ENCODE data around the gene GPR18. TPM values are rescaled to one million over a fixed set of nuclear protein-coding genes. Genes with fewer than 3 reads are reported as not detected.

The GPR18 gene
- total and polyA plus RNA-seq, 9 of the 15 experiments (the other 6 are each of a cell fraction or from before 2014, with no cell fraction given), result 0.75 TPM; not detected in 8

DNA sequence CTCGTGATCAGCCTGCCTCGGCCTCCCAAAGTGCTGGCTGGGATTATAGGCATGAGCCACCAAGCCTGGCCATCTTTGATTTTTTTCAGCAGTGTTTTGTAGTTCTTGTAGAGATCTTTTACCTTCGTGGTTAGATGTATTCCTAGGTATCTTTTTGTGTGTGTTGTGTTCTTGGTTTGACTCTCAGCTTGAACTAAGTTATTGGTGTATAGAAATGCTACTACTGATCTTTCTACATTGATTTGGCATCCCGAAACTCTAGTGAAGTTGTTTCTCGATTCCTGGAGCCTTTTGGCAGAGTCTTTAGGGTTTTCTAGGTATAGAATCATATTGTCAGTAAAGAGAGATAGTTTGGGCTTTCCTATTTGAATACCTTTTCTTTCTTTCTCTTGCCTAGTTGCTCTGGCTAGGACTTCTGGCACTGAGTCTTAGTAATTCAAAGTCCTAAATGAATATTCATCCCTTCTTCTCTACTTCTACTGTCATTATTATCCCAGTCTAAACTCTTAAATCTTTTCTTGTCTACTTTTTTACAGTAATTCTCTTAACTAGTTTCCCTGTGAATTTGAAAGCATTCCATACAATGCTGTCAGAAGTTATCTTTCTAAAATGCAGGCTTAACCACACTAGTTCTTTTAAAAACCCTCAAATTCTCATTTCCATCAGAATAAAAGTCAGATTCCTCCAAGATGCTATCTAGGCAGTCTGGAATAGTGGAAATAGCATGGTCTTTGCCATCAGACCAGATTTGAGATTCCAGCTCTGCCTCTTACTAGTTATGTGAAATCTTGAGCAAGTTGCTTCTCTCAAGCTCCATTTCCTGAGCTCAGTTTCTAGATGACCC is 7.0 kb downstream of the GPR18 start:
- TF ChIP-seq, protein P1, sequence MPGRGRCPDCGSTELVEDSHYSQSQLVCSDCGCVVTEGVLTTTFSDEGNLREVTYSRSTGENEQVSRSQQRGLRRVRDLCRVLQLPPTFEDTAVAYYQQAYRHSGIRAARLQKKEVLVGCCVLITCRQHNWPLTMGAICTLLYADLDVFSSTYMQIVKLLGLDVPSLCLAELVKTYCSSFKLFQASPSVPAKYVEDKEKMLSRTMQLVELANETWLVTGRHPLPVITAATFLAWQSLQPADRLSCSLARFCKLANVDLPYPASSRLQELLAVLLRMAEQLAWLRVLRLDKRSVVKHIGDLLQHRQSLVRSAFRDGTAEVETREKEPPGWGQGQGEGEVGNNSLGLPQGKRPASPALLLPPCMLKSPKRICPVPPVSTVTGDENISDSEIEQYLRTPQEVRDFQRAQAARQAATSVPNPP (IDR thresholded peaks at IDR 0.05; ENCODE audit: borderline replicate concordance, insufficient read depth, insufficient read length), result no peak
- TF ChIP-seq ESRRA (IDR thresholded peaks at IDR 0.05; ENCODE audit: borderline replicate concordance, low read depth) (no peak), ZNF695 (CRISPR knock-in tag; IDR thresholded peaks at IDR 0.05) (no peak), MYC (IDR thresholded peaks at IDR 0.05; ENCODE audit: low read depth, low read length) (no peak), MYC (CRISPR knock-in tag; IDR thresholded peaks at IDR 0.05; ENCODE audit: borderline replicate concordance, low read depth) (no peak), DPF2 (IDR thresholded peaks at IDR 0.05) (no peak), DACH1 (IDR thresholded peaks at IDR 0.05; ENCODE audit: partially characterized antibody) (no peak), MYBL2 (IDR thresholded peaks at IDR 0.05; ENCODE audit: low read depth) (no peak), MYBL2 (CRISPR knock-in tag; IDR thresholded peaks at IDR 0.05; ENCODE audit: borderline replicate concordance) (no peak), ZNF57 (CRISPR knock-in tag; IDR thresholded peaks at IDR 0.05) (no peak), CC2D1A (IDR thresholded peaks at IDR 0.05) (no peak), TCF7L2 (IDR thresholded peaks at IDR 0.05; ENCODE audit: low read depth, low read length) (no peak)
- TF ChIP-seq, protein P2, sequence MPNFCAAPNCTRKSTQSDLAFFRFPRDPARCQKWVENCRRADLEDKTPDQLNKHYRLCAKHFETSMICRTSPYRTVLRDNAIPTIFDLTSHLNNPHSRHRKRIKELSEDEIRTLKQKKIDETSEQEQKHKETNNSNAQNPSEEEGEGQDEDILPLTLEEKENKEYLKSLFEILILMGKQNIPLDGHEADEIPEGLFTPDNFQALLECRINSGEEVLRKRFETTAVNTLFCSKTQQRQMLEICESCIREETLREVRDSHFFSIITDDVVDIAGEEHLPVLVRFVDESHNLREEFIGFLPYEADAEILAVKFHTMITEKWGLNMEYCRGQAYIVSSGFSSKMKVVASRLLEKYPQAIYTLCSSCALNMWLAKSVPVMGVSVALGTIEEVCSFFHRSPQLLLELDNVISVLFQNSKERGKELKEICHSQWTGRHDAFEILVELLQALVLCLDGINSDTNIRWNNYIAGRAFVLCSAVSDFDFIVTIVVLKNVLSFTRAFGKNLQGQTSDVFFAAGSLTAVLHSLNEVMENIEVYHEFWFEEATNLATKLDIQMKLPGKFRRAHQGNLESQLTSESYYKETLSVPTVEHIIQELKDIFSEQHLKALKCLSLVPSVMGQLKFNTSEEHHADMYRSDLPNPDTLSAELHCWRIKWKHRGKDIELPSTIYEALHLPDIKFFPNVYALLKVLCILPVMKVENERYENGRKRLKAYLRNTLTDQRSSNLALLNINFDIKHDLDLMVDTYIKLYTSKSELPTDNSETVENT (CRISPR knock-in tag; IDR thresholded peaks at IDR 0.05), result no peak
- TF ChIP-seq, protein P3, sequence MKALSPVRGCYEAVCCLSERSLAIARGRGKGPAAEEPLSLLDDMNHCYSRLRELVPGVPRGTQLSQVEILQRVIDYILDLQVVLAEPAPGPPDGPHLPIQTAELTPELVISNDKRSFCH (CRISPR knock-in tag; IDR thresholded peaks at IDR 0.05), result no peak
- TF ChIP-seq, protein P3 (tag; IDR thresholded peaks at IDR 0.05), result no peak
- Histone ChIP-seq H3K9me1 (ENCODE audit: control insufficient read depth, insufficient read depth, low read length) (no peaks in the 10 kb centered on the region), H3K4me1 (replicated peaks in 1 of 2; ENCODE audit: control insufficient read depth in 2 of 2, insufficient read depth in 2 of 2, low read length in 2 of 2) (no peaks in the 10 kb centered on the region), H3K4me2 (ENCODE audit: insufficient read depth, low read length) (no peak overlapping the region), H3K79me2 (ENCODE audit: control insufficient read depth, insufficient read depth, low read length) (no peaks in the 10 kb centered on the region), H3K9me3 (replicated peaks; ENCODE audit: control insufficient read depth, insufficient read depth, low read depth, low read length) (no peaks in the 10 kb centered on the region), H3K36me3 (ENCODE audit: control insufficient read depth, insufficient read depth, low read length) (peaks cover 28% of the 10 kb centered on the region; the same call in 2 of the 3 replicates), H3K27me3 (ENCODE audit: control insufficient read depth in 2 of 2, insufficient read depth in 2 of 2, low read length in 2 of 2) (no peaks in the 10 kb centered on the region), H3K9ac (ENCODE audit: insufficient read depth in 1 of 2, low read depth in 2 of 2, low read length in 2 of 2) (no peak overlapping the region), H2AFZ (ENCODE audit: low read depth, low read length) (no peak overlapping the region), H3K27ac (ENCODE audit: extremely low read depth, low read depth, low read length) (no peak overlapping the region), H3K4me3 (no peak overlapping the region), H4K20me1 (replicated peaks; ENCODE audit: control insufficient read depth, insufficient read depth, low read length) (no peaks in the 10 kb centered on the region)
- intact Hi-C loops (cut with micrococcal nuclease), result no loop called here
- ChIA-PET POLR2A (interaction anchor here (0.5 kb wide), 1 partner anchor 87 kb away, joined by 3 read pairs; no protein-coding TSS in a partner anchor), CTCF (ENCODE audit: low intra/inter-chr PET ratio) (no interaction called here)
- ATAC-seq (no peak), DNase-seq (ENCODE audit: extremely low read depth in 1 of 4, low spot score in 3 of 4) (no peak), FAIRE-seq (no peak)
- WGBS (ENCODE audit: insufficient coverage, low coverage, missing lambda C conversion rate), result 68% methylated on average over 4 of the region's 5 CpGs
- in situ Hi-C loops (cut with MboI), result no loop called here
- BruUV-seq (replicated peaks), result no TSS peak
